Measurements from ENCODE around the gene PANK3.
"Not testable (repeated sequence)": the region's sequence is repeated elsewhere in the genome, so short reads cannot be mapped to it uniquely, and the experiment has no call there.

PANK3 gene

DNA sequence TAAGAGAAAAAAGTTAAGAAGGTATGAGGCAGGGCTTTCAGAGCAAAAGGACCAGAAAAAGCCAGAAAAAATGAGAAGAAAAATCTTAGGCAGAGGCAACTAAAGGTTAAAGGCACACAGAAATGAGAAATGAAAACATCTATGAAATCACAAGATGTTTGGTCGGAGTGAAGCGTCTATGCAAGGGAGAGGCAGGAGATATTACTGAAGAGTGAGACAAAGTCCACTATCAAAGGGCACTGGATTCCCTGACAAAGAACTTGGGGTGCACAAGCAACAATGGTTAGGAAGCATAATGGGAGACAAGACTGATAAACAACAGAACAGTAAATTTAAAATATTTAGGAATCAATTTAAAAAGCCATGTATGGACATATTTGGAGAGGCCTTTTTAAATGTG lies 16.9 kb downstream of the PANK3 start:
- no peak for DNase-seq (ENCODE audit: low read depth, low spot score)
- H3K27ac ChIP-seq: no peak overlapping the region

GRCh38 chr5:168557389-168557788 lies 21.8 kb downstream of the PANK3 start:
- no peak for DNase-seq (ENCODE audit: low read depth, low spot score)
- no peak overlapping the region for H3K27ac ChIP-seq

DNA sequence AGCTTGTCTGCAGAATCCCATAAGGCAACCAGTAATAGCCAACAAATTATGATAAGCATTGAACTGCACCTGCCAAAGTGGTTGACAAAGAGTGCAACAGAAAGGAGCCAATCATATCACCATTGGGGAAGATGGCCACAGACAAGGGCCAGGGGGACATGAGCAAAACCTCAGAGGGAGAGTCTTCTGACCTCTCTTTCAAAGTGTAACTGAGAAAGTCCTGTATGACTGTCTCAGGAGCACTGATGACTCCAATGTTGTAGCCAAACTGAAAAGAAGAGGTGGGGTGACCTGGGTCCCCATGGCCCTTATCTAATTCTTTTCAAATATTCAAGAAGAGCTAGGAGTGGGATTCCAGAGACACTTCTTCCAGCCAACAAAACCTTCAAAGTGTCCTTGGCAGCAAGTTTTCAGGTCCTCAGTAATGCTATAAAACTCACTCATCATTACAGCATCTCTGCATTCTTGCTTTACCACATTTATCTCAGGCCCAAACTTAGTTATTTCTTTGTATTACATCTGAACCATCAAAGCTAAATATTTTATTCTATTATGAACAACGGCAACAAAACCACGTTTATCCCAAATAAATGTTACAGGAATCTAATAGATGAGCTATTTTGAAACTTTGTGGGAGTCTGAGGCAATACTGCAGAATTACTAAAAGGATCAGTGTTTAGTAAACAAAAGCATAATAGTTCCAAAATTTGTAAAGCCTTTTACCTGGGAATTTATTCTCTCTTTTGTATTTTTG lies 25.6 kb downstream of the PANK3 start:
- no peak overlapping the region for H3K27ac ChIP-seq
- no peak for DNase-seq (ENCODE audit: low read depth, low spot score)

DNA sequence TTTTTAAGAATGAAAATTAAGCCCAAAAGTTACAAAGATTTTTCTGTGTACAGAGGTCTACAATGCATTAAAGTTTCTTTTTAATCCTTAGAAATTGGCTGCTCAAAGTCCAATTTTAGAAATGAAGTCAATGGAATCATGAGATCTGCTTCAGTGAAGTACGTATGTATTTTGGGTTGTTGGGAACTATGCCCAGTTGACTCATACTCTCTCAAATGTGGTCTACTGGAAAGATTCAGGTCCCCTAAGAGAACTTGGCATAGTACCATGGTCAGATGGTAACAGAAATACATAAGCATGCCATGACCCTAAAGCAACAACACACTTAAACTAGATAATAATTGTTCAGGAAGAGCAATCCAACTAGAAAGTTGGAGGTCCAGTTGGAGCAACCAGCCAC lies 27.0 kb downstream of the PANK3 start:
- no peak overlapping the region for H3K27ac ChIP-seq
- no peak for DNase-seq (ENCODE audit: low read depth, low spot score)

- DNase-seq (ENCODE audit: low read depth, low spot score): no peak
- H3K27ac ChIP-seq: no peak overlapping the region
Observed at GRCh38 chr5:168550656-168551055, 28.5 kb downstream of the PANK3 start.

DNA sequence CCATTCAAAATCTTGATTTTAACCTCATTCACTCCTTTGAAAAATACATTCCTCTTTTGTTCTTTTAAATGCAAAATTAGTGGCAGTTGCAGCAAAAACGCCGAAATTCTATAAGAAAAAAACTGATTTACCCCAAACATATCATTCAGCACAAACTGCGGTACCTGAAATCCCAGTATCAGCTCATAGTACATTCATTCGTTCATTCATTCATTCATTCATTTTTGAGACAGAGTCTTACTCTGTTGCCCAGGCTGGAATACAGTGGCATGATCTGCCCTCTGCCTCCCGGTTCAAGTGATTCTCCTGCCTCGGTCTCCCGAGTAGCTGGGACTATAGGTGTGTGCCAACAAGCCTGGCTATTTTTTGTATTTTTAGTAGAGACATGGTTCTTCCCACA lies 29.6 kb downstream of the PANK3 start:
- DNase-seq (ENCODE audit: low read depth, low spot score): no peak
- no peak overlapping the region for H3K27ac ChIP-seq

DNA sequence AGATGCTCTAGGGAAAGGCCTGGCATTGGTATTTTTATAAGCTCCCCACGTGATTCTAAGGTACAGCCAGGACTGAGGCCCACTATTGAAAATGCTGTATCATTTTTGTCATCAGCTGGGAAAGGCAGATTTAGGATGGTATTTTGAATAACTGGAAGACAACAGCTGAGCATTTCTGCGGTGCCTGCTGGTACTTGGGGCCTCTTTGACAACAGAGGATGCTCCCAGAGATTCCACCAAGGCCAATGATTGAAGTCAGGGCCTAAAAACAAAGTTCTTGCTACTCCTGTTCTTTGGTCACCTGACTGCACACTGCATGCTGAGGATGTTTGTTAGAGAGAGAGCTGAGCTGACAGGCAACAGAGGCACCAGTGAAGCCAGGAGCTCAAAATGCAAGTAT lies 42.0 kb downstream of the PANK3 start:
- no peak overlapping the region for H3K27ac ChIP-seq
- no peak for DNase-seq (ENCODE audit: low read depth, low spot score)

- not testable (repeated sequence) for H3K27ac ChIP-seq; DNase-seq (ENCODE audit: low read depth, low spot score)
Observed at GRCh38 chr5:168534351-168534750, 44.8 kb downstream of the PANK3 start.

DNA sequence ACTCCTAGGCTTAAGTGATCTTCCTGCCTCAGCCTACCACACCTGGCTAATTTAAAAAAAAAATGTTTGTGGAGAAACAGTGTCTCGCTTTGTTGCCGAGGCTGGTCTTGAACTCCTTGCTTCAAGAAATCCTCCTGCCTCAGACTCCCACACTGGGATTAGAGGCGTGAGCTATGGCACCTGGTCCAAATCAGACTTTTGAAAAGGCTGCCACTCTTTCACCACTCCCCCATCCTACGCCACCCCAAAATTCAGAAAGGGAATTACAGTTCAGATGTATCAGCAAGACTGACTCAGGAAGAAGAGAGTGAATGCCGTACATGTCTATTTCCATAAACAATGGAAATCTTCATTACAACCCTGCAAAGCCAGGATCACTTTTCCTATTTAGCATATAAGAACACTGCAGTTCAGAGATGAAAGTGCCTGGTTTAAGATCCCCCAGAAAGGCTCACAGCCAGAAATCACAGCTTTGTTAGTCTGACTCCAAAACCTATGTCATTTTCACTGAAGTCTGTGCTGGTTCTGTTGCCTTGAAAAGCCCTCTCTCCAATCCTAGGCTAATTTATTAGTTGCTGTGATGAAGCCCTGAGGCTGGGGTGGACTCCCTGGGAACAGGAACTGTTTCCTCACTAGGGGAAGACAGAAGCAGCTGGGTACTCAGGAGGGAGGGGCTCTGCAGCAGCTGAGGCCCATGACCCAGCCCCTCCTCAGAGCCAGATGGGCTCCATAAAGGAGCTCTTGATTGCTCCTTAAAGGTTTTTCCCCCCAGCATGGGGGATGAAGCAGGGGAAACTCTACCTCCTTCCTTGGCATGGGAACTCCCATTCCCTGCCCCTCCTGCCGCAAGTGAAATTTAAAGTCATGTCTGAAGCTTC lies 46.9 kb downstream of the PANK3 start:
- no peak overlapping the region for H3K27ac ChIP-seq
- DNase-seq (ENCODE audit: low read depth, low spot score): no peak

DNA sequence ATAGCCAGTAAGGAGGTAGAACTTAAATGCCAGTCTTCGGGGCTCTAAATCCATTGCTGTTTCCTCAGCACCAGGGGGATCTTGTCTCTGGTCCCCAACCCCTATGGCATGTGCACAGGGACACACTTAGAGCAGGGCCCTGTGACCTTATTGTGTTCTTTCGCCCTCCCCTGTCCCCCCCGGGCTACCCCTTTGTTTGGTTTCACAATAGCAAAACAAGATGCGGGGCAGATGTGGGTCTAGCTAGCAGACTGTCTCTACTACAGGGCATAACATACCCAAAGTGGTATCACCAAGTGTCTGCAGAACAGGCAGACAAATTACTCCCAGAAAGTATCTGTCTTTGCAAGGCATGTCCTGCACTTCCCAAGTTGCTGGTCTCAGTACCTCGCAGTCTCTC lies 48.0 kb downstream of the PANK3 start:
- DNase-seq (ENCODE audit: low read depth, low spot score): no peak

DNA sequence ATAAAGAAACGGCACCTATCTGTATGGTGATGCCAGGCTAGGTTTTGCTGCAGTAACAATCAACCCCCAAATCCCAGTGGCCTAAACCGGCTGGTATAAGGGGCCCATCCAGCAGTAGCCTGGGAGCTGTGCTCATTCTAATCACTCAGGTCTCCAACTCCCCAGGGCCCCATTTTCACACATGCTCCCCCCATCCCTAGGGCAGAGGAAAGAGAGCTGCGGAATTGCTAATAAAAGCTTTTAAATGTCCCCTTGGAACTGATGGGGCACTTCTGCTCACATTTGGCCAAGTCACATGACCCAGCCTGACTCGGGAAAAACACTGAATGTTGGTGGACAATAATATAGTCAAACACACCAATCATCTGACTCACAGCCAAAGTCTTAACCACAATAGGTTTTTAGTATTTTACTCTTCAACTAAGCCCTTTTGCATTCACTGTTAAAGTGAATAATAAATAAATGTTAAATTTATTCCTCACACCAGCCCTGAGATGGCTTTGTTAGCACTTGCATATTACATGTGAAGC lies 48.5 kb downstream of the PANK3 start:
- DNase-seq (ENCODE audit: low read depth, low spot score): no peak

More for the DNA sequence above, 48.0 kb downstream of the PANK3 start:
- H3K27ac ChIP-seq: no peak overlapping the region

GRCh38 chr5:168529374-168530234 lies 49.6 kb downstream of the PANK3 start:
- no peak overlapping the region for H3K27ac ChIP-seq
- DNase-seq (ENCODE audit: low read depth, low spot score): no peak

More for the DNA sequence above, 48.5 kb downstream of the PANK3 start:
- no peak overlapping the region for H3K27ac ChIP-seq

- H3K27ac ChIP-seq: no peak within 1 kb of the TSS
- DNase-seq (ENCODE audit: low read depth, low spot score): no peak
Observed at GRCh38 chr5:168528521-168529373, 50.4 kb downstream of the PANK3 start, which contains the start of gene FBLL1. Gene FBLL1 (plus strand): TSS chr5:168529305. CDS start chr5:168529505, 200 bp downstream.

GRCh38 chr5:168527756-168528295 lies 51.3 kb downstream of the PANK3 start:
- DNase-seq (ENCODE audit: low read depth, low spot score): no peak
- H3K27ac ChIP-seq: no peak overlapping the region

- H3K27ac ChIP-seq: no peak overlapping the region
- DNase-seq (ENCODE audit: low read depth, low spot score): no peak
Observed at GRCh38 chr5:168525856-168526255, 53.3 kb downstream of the PANK3 start.

- H3K27ac ChIP-seq: no peak overlapping the region
- DNase-seq (ENCODE audit: low read depth, low spot score): no peak
Observed at GRCh38 chr5:168513861-168514428, 65.2 kb downstream of the PANK3 start.

GRCh38 chr5:168502563-168503237 lies 76.5 kb downstream of the PANK3 start:
- no peak for DNase-seq (ENCODE audit: low read depth, low spot score)

More at GRCh38 chr5:168502563-168503237, 76.5 kb downstream of the PANK3 start:
- H3K27ac ChIP-seq: no peak overlapping the region

Measured in epithelial cell of prostate (primary cell).